H1 (cell line): Measurements from ENCODE around the gene CETN1. TPM values are rescaled to one million over a fixed set of nuclear protein-coding genes. Genes with fewer than 3 reads are reported as not detected.

Source experiments
- KDM5A ChIP-seq: fragments of 200-600 bp; IDR thresholded peaks from 2 replicates; pipeline ENCODE4 v1.7.1; 2012; ENCODE audit warnings: mild to moderate bottlenecking, low read length, inconsistent platforms, mixed read lengths
- polyA plus RNA-seq, 7 experiments: library from polyadenylated mRNA; depleted of rRNA in 3 of 7; stranded (reverse) in 5 of 7; unstranded in 2 of 7; fragments of >200 nt in 5 of 7; fragments of 200-250 nt in 2 of 7; gene quantifications; 1 replicate in 5 of 7; 2 replicates in 1 of 7; 4 replicates in 1 of 7; pipeline versions ENCODE4 v1.2.1 to v1.2.3, GENCODE V29; 2011 to 2013; ENCODE audit warnings: missing spikeins in 2 of 7, mixed read lengths in 2 of 7
- total RNA-seq: library from RNA; stranded (reverse); fragmentation: NEBNext Ultra II Directional; extraction: Animal tissue kit (Norgen Biotek cat#: 25700); gene quantifications from 2 replicates; pipeline ENCODE4 v1.2.1, GENCODE V29; 2021

CETN1 gene
- total and polyA plus RNA-seq, 2 of the 8 experiments (the other 6 are each of a cell fraction or from before 2014, with no cell fraction given): not detected

DNA sequence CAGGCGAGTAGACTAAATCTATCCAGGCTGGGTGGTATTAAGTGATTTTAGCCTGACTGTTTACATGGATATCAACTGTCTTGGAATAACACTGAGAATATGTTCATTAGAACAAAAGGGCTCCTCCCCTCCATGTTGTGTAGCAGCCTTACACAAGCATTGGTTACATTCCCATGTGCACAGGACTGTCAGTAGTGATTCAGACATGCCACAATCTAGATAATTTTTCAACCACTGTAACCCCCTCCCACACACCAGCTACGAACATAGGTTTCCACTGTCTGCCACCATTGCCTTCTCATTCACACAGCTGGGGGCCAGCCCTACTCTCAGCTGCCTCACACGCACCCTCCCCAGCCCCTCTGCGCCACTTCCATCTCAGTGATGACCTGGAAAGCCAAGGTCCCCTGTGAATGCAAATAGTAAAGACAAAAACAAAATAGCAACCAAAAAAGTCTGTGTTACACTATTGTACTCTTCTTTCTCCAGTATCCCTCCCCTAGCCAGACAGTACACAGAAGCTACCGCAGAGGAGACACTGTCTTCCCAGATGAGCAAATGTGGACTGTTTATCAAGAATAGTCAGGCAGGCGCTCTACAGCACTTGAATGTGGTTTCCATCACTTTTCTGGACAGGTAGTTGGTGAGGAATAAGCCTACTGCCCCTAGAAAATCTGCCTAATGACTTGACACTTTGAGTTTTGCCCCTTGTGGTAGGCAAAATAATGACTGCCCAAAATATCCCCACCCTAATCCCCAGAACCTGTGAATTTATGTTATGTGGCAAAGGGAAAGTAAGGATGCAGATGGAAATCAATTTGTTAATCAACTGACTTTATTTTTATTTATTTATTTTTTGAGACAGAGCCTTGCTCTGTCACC, 49.3 kb downstream of the CETN1 start (continued):
- TF ChIP-seq KDM5A: no peak
